Calu3 (cell line): ENCODE measurements around the gene CETN3. TPM values are rescaled to one million over a fixed set of nuclear protein-coding genes. Genes with fewer than 3 reads are reported as not detected.

Experiments
- BruUV-seq: library from RNA; stranded (reverse); fragments of 400-500 nt; replicated peaks from 2 replicates; lab custom pipeline; 2021; lab: Mats Ljungman, UMichigan
- CTCF ChIA-PET: fragments of 300-600 bp; sonication (Branson Sonifier 250); formaldehyde crosslinking; loops from one replicate; lab custom pipeline; 2022; ENCODE audit warnings: antibody characterized with exemption; lab: Charles Lee
- DNase-seq: peaks from one replicate; pipeline ENCODE4 v3.0.0; 2022
- H3K27ac Mint-ChIP-seq: one replicate; pipeline ENCODE4 v1.8.0; 2022; ENCODE audit warnings: mixed read lengths; ENCODE audit not compliant: unreplicated experiment
- H3K27me3 Mint-ChIP-seq: one replicate; pipeline ENCODE4 v1.8.0; 2022; ENCODE audit warnings: mixed read lengths; ENCODE audit not compliant: unreplicated experiment
- H3K36me3 Mint-ChIP-seq: one replicate; pipeline ENCODE4 v1.8.0; 2022; ENCODE audit warnings: mild to moderate bottlenecking, moderate library complexity, mixed read lengths; ENCODE audit not compliant: insufficient read depth, unreplicated experiment
- H3K4me1 Mint-ChIP-seq: one replicate; pipeline ENCODE4 v1.8.0; 2022; ENCODE audit warnings: mild to moderate bottlenecking, low read depth, mixed read lengths; ENCODE audit not compliant: unreplicated experiment
- H3K4me3 Mint-ChIP-seq: one replicate; pipeline ENCODE4 v1.8.0; 2022; ENCODE audit warnings: mild to moderate bottlenecking, low read depth, moderate library complexity, mixed read lengths; ENCODE audit not compliant: unreplicated experiment
- H3K9me3 Mint-ChIP-seq: one replicate; pipeline ENCODE4 v1.8.0; 2022; ENCODE audit warnings: low read depth, mixed read lengths; ENCODE audit not compliant: unreplicated experiment
- intact Hi-C: fragments of 100-400 bp; cut with micrococcal nuclease; formaldehyde crosslinking; loops from one replicate; pipeline ENCODE4 v1.10.0; 2022; ENCODE audit not compliant: unreplicated experiment
- total RNA-seq: library from RNA; stranded (reverse); gene quantifications from 2 replicates; pipeline ENCODE4 v1.2.3, GENCODE V29; 2022
- TF ChIP-seq, protein P1 (sequence below): fragments of 200-600 bp; IDR thresholded peaks from one replicate; pipeline ENCODE4 v1.8.0; 2022; ENCODE audit warnings: antibody characterized with exemption; ENCODE audit not compliant: unreplicated experiment

Gene CETN3
- total RNA-seq, 1 experiment from 2014 or later = 40.3 TPM

DNA sequence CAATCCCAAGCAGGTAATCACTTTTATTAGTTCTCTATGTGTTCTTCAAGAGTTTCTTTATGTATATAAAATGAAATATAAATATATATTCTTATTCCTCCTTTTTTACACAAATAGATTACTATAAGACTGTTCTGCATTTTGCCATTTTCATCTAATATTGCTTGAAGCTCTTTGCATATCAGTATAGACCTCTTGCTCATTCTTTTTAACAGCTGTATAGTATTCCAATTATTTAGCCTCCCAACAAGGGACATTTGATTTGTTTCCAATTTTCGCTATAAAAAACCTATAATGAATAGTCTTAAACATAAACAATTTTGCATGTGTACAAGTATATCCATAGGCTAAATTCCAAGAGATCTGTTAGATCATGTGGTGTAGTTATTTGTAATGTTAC, 25.2 kb downstream of the CETN3 start:
- intact Hi-C loops = loop anchor here (5.0 kb wide), 1 partner anchor 77 kb away; no protein-coding TSS in a partner anchor
- CTCF ChIA-PET = no interaction called here
- no peak overlapping the region for H3K4me3 Mint-ChIP-seq
- BruUV-seq = no TSS peak
- H3K4me1 Mint-ChIP-seq = peaks cover 11% of the 10 kb centered on the region
- H3K9me3 Mint-ChIP-seq = no peaks in the 10 kb centered on the region
- TF ChIP-seq, protein P1, sequence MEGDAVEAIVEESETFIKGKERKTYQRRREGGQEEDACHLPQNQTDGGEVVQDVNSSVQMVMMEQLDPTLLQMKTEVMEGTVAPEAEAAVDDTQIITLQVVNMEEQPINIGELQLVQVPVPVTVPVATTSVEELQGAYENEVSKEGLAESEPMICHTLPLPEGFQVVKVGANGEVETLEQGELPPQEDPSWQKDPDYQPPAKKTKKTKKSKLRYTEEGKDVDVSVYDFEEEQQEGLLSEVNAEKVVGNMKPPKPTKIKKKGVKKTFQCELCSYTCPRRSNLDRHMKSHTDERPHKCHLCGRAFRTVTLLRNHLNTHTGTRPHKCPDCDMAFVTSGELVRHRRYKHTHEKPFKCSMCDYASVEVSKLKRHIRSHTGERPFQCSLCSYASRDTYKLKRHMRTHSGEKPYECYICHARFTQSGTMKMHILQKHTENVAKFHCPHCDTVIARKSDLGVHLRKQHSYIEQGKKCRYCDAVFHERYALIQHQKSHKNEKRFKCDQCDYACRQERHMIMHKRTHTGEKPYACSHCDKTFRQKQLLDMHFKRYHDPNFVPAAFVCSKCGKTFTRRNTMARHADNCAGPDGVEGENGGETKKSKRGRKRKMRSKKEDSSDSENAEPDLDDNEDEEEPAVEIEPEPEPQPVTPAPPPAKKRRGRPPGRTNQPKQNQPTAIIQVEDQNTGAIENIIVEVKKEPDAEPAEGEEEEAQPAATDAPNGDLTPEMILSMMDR = no peak
- no peak overlapping the region for H3K27ac Mint-ChIP-seq
- no peak for DNase-seq
- H3K27me3 Mint-ChIP-seq = no peaks in the 10 kb centered on the region
- H3K36me3 Mint-ChIP-seq = no peaks in the 10 kb centered on the region

DNA sequence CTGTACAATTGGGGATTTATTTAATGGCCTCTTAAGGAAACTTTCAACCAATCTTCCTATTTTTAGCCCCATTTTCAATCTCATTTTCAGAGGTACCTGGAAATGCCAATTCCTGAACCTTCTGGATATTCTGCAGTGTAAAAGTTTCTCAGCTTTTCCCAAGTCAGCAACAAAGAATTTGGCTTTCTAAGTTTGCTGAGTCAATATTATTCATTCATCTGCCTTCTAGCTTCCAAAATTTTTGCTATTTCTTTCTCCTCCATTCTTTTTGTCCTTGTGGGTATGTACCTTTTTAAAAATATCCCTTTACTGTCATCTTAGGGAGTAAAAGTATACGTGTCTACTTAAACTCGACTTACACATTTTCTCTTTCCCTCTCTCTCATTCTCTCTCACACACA, 25.7 kb downstream of the CETN3 start:
- intact Hi-C loops = loop anchor here (5.0 kb wide), 1 partner anchor 77 kb away; no protein-coding TSS in a partner anchor
- Mint-ChIP-seq H3K9me3 (no peaks in the 10 kb centered on the region), H3K27me3 (no peaks in the 10 kb centered on the region), H3K36me3 (no peaks in the 10 kb centered on the region), H3K4me1 (peaks cover 11% of the 10 kb centered on the region), H3K27ac (no peak overlapping the region), H3K4me3 (no peak overlapping the region)
- BruUV-seq = no TSS peak
- CTCF ChIA-PET = no interaction called here
- TF ChIP-seq, protein P1 = no peak
- DNase-seq = no peak

DNA sequence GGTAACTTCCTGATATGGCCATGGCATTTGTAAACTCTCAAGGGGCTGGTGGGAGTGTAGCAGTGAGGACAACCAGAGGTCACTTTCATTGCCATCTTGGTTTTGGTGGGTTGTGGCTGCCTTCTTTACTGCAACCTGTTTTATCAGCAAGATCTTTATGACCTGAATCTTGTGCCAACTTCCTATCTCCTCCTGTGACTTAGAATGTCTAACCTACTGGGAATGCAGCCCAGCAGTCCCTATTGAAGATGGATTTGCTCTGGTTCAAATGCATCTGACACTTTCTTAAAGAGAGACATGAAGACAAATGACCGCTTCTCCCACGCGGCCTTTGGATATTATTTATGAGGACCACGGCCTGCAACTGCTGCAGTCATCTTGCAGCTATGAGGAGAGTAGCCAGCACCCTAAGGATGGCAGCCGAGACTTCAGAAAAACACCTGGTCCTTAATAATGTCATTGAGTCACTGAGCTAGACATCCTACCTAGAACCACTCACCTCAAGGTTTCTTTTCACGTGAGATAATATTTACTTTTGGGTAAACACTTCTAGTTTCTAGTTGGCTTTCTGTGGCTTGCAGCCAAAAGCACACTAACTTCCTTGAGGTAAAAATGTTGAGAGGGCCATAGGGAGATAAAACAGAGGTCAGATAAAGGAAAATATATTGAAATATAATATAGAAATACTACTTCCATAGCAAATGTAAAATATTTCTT, 28.2 kb downstream of the CETN3 start:
- no peaks in the 10 kb centered on the region for H3K27me3 Mint-ChIP-seq
- CTCF ChIA-PET = interaction anchor here (0.7 to 1.1 kb wide), 2 partner anchors 93 to 906 kb away, joined by 3 read pairs; no protein-coding TSS in a partner anchor

DNA sequence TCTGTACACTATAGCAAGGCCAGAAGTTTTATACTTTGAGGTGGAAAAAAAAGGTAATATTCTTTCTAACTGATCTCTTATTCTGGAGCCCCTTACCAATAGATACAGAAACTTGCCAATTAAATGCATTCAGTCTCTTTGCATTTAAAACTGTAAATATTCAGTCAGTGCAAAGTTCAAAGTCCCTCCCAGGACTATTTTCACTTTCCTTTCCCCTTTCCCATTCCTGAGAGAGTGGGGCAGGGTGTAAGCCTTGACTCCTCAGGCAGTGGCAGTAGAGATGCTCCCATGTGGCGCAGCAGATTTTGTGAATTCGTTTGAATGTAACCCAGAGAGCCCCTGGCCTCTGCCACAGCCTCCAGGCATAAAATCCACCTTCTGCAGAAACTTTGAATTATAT, 29.9 kb downstream of the CETN3 start:
- H3K9me3 Mint-ChIP-seq = peaks cover 5% of the 10 kb centered on the region
- BruUV-seq = no TSS peak
- no peaks in the 10 kb centered on the region for H3K27me3 Mint-ChIP-seq
- TF ChIP-seq, protein P1 = no peak
- H3K4me3 Mint-ChIP-seq = no peak overlapping the region
- DNase-seq = no peak
- H3K36me3 Mint-ChIP-seq = no peaks in the 10 kb centered on the region
- H3K27ac Mint-ChIP-seq = no peak overlapping the region
- intact Hi-C loops = loop anchor here (5.0 kb wide), 1 partner anchor 72 kb away; no protein-coding TSS in a partner anchor
- peaks cover 11% of the 10 kb centered on the region for H3K4me1 Mint-ChIP-seq
- CTCF ChIA-PET = no interaction called here

More for the DNA sequence above, 28.2 kb downstream of the CETN3 start:
- Mint-ChIP-seq H3K4me3 (no peak overlapping the region), H3K4me1 (peaks cover 11% of the 10 kb centered on the region), H3K9me3 (no peaks in the 10 kb centered on the region), H3K36me3 (no peaks in the 10 kb centered on the region), H3K27ac (no peak overlapping the region)
- TF ChIP-seq, protein P1 = no peak
- DNase-seq = peak; percentile 27
- intact Hi-C loops = loop anchor here (5.0 kb wide), 1 partner anchor 74 kb away; no protein-coding TSS in a partner anchor
- no TSS peak for BruUV-seq
